Stimulated activated CD4-positive, alpha-beta T cell treated with anti-CD3 and anti-CD28 coated beads, Interleukin-15, amount 100 ng/mL, for 48 hours (primary cell): ENCODE results near the gene EDA.
"Not testable (repeated sequence)": the region's sequence is repeated elsewhere in the genome, so short reads cannot be mapped to it uniquely, and the experiment has no call there.

Experiments
- DNase-seq, 2 donors: peaks; one replicate each; pipeline ENCODE4 v3.0.0-alpha.2; 2020; ENCODE audit warnings: low read depth in 2 of 2

The EDA gene

DNA sequence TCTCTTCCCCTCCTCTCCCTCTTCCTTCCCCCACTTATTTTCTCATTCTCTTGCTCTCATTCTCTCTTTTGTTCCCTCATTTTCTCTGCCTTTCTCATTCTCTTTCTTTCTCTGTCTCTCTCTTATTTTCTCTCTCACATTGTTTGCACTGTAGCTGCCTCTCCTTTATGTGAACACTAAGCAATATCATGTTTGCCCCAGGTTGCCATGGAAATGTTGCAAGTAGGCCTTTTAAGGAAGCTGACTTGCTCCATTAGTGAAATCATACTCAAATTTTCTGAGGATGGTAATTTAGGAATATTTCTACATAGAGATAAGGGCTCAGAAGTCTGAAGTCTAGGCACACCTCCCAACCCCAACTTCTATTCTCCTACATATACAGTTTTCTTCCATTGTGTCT is 130.1 kb downstream of the EDA start:
- DNase-seq: no peak

DNA sequence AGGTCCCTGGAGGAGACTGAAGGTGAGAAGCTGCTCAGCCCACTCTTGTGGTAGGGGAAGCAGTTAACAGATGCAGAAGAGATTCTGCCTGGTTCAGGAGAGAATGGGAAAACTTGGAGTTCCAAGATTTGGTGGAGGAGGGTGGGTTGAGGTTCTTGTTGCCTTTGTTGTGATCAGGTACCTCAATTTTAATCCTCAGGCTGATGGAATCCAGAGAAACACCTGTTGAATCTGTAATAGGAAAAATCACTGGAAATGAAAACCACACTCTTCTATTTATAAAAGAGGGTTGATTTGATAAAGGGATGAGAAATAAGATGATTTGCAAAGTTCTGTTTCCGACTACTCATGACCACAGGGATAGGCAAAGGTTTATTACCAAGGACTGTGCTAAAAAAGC is 132.1 kb downstream of the EDA start:
- no peak for DNase-seq

GRCh38 chrX:69759921-69760625 is 144.2 kb downstream of the EDA start:
- DNase-seq: no peak

DNA sequence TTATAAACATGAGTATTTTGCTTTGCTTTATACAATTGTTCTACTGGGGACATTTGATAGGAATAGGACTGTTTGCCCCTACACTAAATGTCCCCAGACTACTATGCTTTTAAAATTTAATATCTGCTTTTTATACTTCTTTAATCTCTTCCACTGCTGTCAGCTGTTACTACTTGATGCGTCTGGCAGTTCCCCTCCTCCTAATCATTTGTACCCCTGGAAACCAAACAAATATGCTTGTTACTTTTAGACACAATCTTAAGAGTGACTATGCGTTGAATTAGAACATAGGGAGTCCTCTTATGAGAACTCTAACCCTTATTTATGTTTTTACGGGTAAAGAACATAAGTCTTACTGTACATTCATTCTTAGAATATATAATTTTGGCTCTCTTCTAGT is 145.7 kb downstream of the EDA start:
- DNase-seq: no peak

GRCh38 chrX:69762340-69762739 is 146.4 kb downstream of the EDA start:
- DNase-seq: no peak

DNA sequence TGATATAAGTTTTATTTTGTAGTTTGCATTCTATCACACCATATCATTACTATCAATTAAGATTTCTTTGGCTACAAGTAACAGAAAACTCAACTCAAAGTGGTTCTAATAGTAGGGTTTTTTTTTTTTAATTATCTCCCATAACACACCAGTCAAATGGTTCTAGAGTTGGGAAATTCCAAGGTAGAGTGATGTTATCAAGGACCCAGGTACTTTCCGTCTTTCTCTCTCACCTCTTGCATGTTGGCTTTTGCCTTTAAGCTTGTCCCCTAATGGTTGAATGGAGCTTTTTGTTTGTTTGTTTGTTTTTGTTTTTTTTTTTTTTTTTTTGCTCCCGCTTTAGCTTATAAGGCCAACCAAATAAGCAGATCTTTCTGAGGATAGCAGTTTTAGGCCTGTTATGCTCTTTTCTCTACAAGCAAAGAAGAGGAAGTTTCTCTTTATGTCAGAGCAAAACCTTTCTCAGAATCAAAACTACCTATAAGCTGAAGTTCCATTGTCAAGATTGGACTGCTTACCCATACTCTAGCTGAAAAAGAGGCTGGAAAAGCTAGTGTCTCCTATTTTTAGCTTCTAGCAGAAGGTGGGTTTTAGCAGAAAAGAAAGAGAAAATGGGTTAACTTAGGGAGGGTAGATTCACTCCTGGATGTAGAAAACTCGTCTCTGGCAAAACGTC is 177.5 kb downstream of the EDA start:
- DNase-seq: no peak

DNA sequence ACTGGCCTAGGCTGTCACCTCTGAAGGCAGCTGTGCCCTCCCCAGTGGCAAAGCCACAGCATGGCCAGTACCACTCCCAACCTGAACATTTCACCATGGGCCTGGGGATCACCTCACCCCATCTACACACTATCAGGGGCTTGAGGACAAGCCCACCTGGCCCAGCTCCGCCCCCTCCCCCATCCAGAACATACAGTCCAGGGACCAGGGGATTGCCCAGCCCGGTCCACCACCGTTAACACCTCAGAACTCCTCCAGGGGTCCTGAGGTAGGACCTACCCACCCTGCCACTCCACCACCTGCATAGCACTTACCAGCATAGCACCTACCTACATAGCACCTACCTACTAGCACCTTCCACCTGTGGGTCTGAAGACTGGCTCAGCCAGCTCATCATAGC is 179.8 kb downstream of the EDA start:
- no peak for DNase-seq

GRCh38 chrX:69807400-69807799 is 191.5 kb downstream of the EDA start:
- no peak for DNase-seq

DNA sequence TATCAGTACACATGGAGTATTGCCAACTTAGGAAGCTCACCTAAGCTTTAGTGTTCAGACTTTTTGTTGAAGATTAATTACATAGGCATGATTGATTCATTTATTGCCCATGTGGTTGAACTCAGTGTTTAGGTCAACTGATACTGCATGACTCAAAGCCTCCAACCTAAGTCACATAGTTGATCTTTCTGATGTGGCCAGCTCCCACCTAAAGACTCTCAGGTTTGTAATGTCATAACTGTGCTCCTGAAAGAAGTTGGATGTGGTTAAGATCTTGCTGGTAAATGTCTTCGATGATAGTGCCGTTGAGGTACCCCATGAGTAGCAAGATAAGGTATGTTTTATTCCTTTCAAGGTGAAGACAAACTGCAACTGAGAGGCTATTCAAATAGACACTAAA is 192.5 kb downstream of the EDA start:
- no peak for DNase-seq

GRCh38 chrX:69813677-69814076 is 197.8 kb downstream of the EDA start:
- DNase-seq: no peak

DNA sequence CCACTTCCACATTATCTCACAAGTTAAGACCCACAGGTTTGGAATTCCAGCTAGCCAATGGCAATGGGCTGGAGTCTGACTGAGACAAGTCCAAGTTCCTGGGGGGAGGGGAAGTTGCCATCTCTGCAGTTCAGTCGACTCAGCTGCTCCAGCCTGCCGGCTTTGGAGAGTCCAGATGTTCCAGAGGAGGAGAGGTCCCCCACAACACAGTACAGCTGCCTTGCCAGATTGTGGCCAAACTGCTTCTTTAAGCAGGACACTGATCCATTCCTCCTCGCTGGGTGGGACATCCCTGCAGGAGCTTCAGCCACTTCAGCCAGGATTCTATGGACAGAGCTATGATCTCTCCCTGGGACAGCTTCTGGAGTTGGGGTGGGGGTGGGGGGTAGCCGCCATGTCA is 199.2 kb downstream of the EDA start:
- no peak for DNase-seq

GRCh38 chrX:69815519-69815918 is 199.6 kb downstream of the EDA start:
- no peak for DNase-seq

DNA sequence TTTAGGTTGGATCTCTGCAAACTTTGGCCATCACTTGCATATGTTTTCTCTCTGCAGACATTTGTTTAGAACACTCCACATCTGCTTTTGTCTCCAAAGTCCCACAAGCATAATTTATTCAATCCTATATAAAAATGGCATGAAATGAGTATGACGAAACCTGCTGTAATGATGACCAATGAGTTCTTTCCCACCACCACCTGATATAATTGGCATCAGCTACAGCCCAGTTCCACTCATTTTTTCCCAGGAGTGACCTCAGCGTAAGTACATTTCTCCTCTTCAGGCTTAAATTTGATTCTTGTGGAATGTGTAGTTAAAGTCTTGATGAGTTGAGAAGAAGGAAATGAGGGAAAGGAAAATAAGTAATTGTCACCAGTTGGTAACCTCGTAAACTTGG is 228.7 kb downstream of the EDA start:
- no peak for DNase-seq

DNA sequence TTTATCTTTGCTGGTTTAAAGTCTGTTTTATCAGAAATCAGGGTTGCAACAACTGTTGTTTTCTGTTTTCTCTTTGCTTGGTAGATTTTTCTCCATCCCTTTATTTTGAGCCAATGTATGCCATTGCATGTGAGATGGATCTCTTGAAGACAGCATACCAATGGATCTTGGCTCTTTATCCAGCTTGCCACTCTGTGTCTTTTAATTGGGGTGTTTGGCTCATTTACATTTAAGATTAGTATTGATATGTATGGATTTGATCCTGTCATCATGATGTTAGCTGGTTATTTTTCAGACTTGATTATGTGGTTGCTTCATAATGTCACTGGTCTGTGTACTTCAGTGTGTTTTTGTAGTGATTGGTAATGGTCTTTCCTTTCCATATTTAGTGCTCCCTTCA is 244.1 kb downstream of the EDA start:
- DNase-seq: not testable (repeated sequence)

GRCh38 chrX:69876221-69876620 is 260.3 kb downstream of the EDA start:
- no peak for DNase-seq

GRCh38 chrX:69884210-69884609 is 268.3 kb downstream of the EDA start:
- DNase-seq: no peak

DNA sequence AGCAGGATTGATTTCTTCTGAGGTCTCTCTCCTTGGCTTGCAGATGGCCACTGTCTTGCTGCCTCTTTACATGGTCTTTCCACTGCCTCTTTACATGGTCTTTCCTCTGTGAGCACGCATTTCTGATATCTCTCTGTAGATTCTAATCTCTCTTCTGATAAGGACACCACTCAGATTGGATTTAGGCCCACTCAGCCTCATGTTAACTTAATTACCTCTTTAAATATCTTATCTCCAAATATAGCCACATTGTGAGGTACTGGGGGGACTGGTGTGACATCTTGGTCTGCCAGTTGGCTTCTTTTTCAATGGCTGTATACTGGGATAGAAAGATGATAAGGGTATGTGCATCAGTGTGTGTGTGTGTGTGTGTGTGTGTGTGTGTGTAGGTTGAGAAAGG is 280.1 kb downstream of the EDA start:
- DNase-seq: no peak

- DNase-seq: no peak
Measured at GRCh38 chrX:69900491-69900890, 284.6 kb downstream of the EDA start.

DNA sequence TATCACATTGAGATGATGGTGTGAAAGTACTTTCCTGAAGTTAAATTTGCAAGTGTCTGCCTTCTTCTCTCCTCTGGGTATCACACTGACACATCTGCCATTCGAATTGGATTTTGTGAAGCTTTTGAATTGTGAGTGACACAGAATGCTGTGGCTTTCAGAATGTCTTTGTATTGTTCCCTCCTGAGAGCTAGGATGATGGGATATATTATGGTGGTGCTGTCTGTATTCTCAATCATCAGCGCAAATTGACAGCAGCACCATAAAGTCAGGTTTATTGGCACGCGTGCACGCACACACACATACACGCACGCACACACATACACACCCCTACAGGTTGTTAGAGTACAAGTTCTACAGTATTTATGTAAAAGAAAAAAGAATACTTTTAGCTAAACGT is 290.5 kb downstream of the EDA start:
- no peak for DNase-seq

DNA sequence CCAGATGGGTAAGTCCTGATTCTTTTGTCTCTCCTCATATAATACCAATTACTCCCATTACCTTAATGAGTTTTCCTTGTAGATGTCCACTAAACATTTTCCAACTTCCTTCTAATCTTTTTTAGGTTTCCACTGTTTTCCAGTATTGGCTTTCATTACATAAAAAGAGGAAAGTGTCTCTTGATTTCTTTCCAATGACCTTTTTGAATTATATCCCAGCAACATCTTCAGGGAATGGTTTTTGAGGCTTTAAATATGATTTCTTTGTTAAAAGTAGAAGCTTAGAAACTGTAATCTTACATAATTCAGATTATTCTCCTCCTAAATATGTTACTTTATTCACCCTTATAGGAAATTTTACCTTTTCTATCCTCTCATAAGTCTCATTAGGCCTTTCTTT is 298.9 kb downstream of the EDA start:
- DNase-seq: no peak

- no peak for DNase-seq
Measured at GRCh38 chrX:69919749-69920148, 303.8 kb downstream of the EDA start.

- no peak for DNase-seq
Measured at GRCh38 chrX:69932323-69932722, 316.4 kb downstream of the EDA start.

DNA sequence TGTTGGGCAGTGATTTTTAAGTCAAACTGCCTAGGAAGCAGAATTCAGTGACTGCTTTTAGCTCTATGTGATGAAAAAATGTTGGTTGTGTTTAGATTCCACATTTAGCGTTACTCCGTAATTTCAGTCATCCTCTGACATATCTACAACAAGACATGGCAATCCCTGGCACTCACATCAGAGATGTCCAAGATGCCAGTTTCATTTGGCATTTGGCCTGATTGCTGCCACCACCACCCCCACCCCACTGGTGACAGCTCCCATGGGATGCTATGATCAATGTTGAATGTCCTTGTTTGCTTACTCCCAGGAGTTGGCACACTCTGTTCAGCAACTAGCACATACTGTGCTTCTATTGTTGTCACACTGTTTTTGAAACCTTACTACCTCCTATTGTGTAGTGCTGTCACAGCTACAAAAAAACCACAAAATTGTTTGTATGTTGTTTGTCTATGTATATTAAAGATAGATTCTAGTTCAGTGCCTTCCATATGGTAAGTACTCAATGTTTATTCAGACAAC is 332.4 kb downstream of the EDA start:
- no peak for DNase-seq

- no peak for DNase-seq
Measured at GRCh38 chrX:69951753-69952152, 335.8 kb downstream of the EDA start.
